HL-60/S4 treated with phorbol 12-myristate 13-acetate at 8.2 ng/mL for 4 days and 3 days (cell line): ENCODE measurements around the gene NUTM2D.
"Not testable (repeated sequence)": the region's sequence is repeated elsewhere in the genome, so short reads cannot be mapped to it uniquely, and the experiment has no call there.

Experiments used
- in situ Hi-C: fragments of 300-500 bp; cut with MboI; formaldehyde crosslinking; loops from 2 replicates; pipeline ENCODE4 v1.15.0; 2022; ENCODE audit warnings: low sequenced_read_pairs

The NUTM2D gene

GRCh38 chr10:87357444-87357843 is at the start of gene NUTM2D:
NUTM2D (plus strand) TSS chr10:87357744; CDS start chr10:87358266, 522 bp downstream.
- in situ Hi-C loops: not testable (repeated sequence)

- in situ Hi-C loops: not testable (repeated sequence)
Observed at GRCh38 chr10:87308702-87309101, 48.8 kb upstream of the NUTM2D start.

DNA sequence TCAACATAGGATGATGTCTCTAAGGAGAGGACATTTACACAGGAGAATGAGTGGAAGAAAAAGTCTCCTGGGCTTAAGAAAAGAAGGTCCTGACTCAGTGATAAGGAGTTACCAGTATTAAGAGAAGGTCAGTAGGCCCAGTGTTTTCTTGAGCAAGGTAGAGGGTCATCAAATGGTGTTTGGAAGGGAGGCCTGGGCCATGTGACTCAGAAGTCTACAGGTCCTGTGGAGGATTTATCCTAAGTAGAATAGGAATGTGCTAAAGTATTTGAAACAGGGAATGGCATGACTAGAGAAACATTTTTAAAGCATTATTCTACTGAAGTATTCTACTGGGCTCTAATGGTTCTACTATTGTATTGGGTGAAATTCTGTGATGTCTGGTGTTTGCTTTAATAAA is 47.9 kb upstream of the NUTM2D start:
- in situ Hi-C loops: not testable (repeated sequence)

DNA sequence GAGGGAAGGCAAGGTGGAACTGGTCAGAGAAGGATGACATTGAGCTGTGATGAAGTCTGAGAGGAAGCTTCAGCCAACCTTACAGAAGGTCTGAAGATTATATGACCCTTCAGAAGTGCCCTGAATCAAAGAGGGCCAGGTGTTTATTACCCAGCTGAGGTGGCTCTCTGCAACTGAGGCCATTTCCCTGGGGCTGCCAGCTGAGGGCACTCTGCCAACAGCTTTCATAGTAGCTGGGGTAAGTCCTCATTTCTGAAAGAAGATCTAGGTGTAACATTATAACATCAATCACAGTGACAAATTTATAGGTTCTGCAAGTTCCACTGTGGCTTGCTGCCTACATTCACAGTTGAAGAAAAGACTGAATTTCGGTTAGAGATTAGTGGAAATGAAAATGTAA is 46.0 kb upstream of the NUTM2D start:
- in situ Hi-C loops: not testable (repeated sequence)

DNA sequence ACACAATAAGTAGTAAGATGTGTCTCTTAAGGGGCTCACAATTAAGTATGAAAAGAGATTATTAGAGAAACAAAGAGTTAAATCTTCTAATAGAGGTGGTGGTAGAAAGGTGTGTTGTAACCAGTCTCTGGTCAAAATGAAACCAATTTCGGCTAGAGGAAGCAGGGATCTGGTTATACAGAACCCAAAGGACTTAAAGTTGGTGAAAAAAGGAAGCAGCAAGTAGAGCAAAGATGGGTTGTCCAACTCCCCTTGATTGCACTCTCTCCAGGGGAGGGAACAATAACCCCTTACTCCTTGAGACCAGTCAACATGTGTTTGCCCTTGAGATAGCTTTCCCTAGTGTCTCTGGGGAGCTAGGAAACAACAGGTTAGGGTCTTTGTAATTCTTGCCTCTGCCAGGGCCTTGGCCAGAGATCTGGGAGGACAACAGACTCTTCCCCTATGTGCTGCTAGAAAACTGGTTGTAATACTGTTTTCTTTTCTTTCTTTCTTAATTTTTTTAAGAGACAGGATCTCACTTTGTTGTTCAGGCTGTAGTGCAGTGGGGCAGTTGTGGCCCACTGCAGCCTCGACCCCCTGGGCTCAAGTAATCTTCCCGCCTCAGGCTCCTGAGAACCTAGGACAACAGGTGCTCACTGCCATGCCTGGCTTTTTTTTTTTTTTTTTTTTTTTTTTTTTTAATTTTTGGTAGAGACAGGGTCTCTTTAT is 43.7 kb upstream of the NUTM2D start:
- in situ Hi-C loops: not testable (repeated sequence)

GRCh38 chr10:87314360-87314973 is 43.1 kb upstream of the NUTM2D start:
- in situ Hi-C loops: not testable (repeated sequence)

DNA sequence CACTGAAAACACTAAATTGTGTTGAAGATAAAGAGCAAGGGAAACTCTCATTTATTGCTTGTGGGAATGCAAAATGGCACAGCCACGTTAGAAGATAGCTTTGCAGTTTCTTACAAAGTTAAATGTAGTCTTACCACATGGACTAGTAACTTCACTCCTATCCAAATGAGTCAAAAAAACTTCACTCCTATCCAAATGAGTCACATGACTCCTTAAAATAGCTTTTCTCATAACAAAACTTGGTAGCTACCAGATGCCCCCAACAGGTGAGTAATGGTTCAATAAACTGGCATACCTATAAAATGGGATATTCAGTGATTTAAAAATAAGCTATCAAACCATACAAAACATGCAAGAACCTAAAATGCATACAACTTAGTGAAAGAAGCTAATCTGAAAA is 36.0 kb upstream of the NUTM2D start:
- in situ Hi-C loops: not testable (repeated sequence)

DNA sequence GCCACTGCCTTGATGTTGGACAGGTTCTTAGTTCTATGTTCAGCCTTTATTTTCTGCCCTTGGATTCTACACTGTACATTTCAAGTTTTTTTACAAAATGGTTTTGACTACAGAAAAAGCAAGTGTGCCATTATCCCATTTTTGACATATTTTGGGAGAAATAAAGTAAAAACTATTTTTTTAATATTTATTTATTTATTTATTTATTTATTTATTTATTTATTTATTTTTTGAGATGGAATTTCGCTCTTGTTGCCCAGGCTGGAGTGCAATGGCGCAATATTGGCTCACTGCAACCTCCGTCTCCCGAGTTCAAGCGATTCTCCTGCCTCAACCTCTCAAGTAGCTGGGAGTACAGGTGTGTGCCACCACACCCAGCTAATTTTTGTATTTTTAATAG is 33.0 kb upstream of the NUTM2D start:
- in situ Hi-C loops: not testable (repeated sequence)

GRCh38 chr10:87327958-87328357 is 29.6 kb upstream of the NUTM2D start:
- in situ Hi-C loops: not testable (repeated sequence)

- in situ Hi-C loops: not testable (repeated sequence)
Observed at GRCh38 chr10:87329131-87329530, 28.4 kb upstream of the NUTM2D start.

- in situ Hi-C loops: not testable (repeated sequence)
Observed at GRCh38 chr10:87332687-87333086, 24.9 kb upstream of the NUTM2D start.

- in situ Hi-C loops: not testable (repeated sequence)
Observed at GRCh38 chr10:87340411-87340810, 17.1 kb upstream of the NUTM2D start.

- in situ Hi-C loops: not testable (repeated sequence)
Observed at GRCh38 chr10:87341546-87342142, 15.9 kb upstream of the NUTM2D start.

- in situ Hi-C loops: not testable (repeated sequence)
Observed at GRCh38 chr10:87342249-87342710, 15.3 kb upstream of the NUTM2D start.

- in situ Hi-C loops: not testable (repeated sequence)
Observed at GRCh38 chr10:87342711-87343258, 14.8 kb upstream of the NUTM2D start.

GRCh38 chr10:87345743-87346142 is 11.8 kb upstream of the NUTM2D start:
- in situ Hi-C loops: not testable (repeated sequence)

GRCh38 chr10:87350161-87350560 is 7.4 kb upstream of the NUTM2D start:
- in situ Hi-C loops: not testable (repeated sequence)

- in situ Hi-C loops: not testable (repeated sequence)
Observed at GRCh38 chr10:87352825-87353224, 4.7 kb upstream of the NUTM2D start.

DNA sequence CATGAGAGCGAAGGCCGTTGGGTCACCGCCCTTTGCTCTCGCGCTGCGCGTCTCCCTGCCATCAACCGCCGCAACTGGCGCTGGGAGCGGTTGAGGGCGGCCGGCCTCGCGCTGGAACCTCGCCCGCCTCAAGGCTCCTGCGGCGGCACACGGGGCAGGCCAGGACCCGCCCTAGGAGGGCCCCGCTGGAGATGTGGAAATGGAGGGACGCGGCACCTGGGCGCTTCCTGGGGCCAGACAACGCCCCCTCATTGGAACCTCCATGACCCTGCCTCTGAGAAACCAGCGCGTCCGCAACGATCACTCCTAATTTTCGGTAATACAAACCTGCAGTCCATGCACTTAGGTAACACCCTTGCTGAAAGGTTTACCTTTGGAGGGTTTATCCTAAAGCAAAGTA is 2.4 kb upstream of the NUTM2D start:
- in situ Hi-C loops: not testable (repeated sequence)

- in situ Hi-C loops: not testable (repeated sequence)
Observed at GRCh38 chr10:87358159-87358558, 615 bp downstream of the NUTM2D start.

DNA sequence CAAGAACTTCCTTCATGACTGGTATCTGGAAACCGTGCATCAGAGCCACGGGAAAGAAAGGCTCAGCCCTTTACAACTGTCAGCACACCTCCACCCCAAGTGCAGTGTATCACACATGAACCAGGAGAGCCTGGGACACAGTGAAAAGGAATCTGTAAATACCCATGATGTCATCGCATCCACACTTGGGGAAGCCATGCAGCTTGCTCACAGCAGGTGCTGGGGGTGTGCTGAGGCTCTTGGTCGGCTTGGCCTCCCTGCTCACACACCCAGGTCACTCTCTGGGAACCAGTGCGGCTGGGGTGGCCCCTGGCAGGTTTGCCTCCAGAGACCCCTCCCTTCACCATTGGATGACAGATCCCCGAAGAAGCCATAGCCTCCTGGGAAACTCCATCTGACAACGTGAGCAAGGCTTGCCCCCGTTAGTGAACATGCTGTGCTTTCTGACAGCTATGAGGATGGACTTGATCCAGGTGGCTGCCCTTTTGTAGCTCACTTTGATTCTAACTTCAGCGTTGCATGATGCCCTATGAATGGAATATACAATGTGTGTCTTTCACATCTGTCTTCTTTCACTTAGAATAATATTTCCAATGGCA is 12.1 kb downstream of the NUTM2D start:
- in situ Hi-C loops: not testable (repeated sequence)
